Natural killer cell treated with Interleukin-12 subunit alpha and Interleukin-12 subunit beta and Interleukin-15 and Interleukin-18, amount 100 ng/mL, for 72 hours (primary cell): Measurements from ENCODE around the gene RARG. TPM values are rescaled to one million over a fixed set of nuclear protein-coding genes. Genes with fewer than 3 reads are reported as not detected.

Experiments
- ATAC-seq, 2 donors: fragments of 150-1000 bp; cut with Tn5 transposase in 1 of 2; sonication (Bioruptor Pico), chemical (Tn5 transposase) in 1 of 2; 2 replicates each; pipeline ENCODE4 v1.10.0; 2021
- DNase-seq: peaks from one replicate; pipeline ENCODE4 v3.0.0; 2022; ENCODE audit warnings: low spot score
- H3K27ac Mint-ChIP-seq, 2 donors: 1 replicate in 1 of 2; 2 replicates in 1 of 2; pipeline ENCODE4 v1.8.0; 2022; ENCODE audit warnings: mixed read lengths in 2 of 2, mild to moderate bottlenecking in 1 of 2, moderate library complexity in 1 of 2
- H3K27me3 Mint-ChIP-seq, 2 donors: 1 replicate in 1 of 2; 2 replicates in 1 of 2; pipeline ENCODE4 v1.8.0; 2022; ENCODE audit warnings: mixed read lengths in 2 of 2
- H3K36me3 Mint-ChIP-seq: one replicate; pipeline ENCODE4 v1.8.0; 2022; ENCODE audit warnings: mixed read lengths
- H3K4me1 Mint-ChIP-seq, 2 donors: 1 replicate in 1 of 2; 2 replicates in 1 of 2; pipeline ENCODE4 v1.8.0; 2022; ENCODE audit warnings: low read depth in 2 of 2, mixed read lengths in 2 of 2, mild to moderate bottlenecking in 1 of 2
- H3K4me3 Mint-ChIP-seq: one replicate; pipeline ENCODE4 v1.8.0; 2022; ENCODE audit warnings: mixed read lengths
- H3K9me3 Mint-ChIP-seq: 2 replicates; pipeline ENCODE4 v1.8.0; 2022; ENCODE audit warnings: mixed read lengths
- total RNA-seq, 2 donors: library from RNA; stranded (reverse); gene quantifications; one replicate each; pipeline ENCODE4 v1.2.3, GENCODE V29; 2022

Gene RARG
- total RNA-seq, 2 donors from 2014 or later: 5.8 to 13.3 TPM

DNA sequence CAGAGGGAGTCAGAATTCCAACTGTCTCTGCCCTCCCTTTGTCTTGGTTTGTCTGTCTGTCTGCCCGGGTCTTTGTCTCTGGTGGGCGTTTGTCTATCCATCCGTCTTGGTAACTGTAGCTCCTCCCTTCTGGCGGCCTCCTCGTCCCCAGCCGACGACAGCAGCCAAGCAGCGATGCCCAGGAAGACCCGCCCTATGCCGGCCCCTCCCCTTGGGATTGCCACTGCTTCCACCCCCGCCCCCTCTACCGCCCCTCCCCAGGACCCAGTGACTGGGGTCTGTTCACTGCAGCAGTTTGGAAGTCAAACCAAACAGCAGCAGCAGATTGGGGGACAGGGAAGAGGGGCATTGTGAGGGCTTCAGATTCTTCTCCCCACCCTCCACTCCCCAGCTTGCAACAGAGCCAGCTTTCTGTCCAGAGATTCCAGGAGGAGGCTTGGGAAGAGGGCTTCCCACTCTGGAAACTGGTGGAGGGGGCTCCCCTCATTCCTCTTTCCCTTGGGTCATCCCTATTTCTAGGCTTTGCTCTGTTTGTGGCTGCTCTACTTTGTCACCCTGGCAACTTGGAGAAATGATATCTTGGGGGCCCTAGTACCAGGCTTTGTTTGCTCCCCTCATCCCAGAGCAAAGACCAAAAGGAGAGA is 2.4 kb upstream of the RARG start:
- Mint-ChIP-seq H3K9me3 (no peaks in the 10 kb centered on the region), H3K36me3 (no peaks in the 10 kb centered on the region), H3K27me3 (no peaks in the 10 kb centered on the region), H3K27ac (no peak overlapping the region), H3K4me3 (no peak overlapping the region), H3K4me1 (peaks cover 35 to 42% of the 10 kb centered on the region in 2 donors)
- ATAC-seq (no peak), DNase-seq (no peak)

DNA sequence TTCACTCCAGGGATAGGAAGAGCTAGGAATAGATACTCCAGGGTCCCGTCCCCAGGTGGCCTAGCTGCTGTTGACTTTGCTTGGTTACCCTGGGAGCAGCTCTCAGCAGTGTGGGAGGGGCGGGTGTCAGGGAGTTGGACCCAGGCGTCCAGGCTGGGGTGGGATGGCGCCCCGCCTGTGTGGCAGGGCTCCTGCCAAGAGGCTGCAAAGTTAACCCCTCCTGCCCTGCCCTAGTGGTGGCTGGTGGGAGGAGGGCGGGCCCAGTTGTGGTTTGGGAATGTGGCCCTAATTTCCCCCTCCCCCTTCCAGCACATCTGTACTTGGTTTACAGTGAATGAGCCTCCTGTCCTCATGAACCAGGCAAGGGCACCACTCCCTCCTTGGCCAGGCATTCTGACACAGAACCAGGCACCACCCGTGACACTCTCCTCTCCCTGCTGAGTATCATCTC is 1.7 kb upstream of the RARG start:
- Mint-ChIP-seq H3K27ac (peak overlapping the region; percentile 24 to 82), H3K27me3 (no peaks in the 10 kb centered on the region), H3K4me3 (no peak overlapping the region), H3K9me3 (no peaks in the 10 kb centered on the region), H3K36me3 (no peaks in the 10 kb centered on the region), H3K4me1 (peaks cover 38 to 42% of the 10 kb centered on the region in 2 donors)
- DNase-seq (no peak), ATAC-seq (no peak)

DNA sequence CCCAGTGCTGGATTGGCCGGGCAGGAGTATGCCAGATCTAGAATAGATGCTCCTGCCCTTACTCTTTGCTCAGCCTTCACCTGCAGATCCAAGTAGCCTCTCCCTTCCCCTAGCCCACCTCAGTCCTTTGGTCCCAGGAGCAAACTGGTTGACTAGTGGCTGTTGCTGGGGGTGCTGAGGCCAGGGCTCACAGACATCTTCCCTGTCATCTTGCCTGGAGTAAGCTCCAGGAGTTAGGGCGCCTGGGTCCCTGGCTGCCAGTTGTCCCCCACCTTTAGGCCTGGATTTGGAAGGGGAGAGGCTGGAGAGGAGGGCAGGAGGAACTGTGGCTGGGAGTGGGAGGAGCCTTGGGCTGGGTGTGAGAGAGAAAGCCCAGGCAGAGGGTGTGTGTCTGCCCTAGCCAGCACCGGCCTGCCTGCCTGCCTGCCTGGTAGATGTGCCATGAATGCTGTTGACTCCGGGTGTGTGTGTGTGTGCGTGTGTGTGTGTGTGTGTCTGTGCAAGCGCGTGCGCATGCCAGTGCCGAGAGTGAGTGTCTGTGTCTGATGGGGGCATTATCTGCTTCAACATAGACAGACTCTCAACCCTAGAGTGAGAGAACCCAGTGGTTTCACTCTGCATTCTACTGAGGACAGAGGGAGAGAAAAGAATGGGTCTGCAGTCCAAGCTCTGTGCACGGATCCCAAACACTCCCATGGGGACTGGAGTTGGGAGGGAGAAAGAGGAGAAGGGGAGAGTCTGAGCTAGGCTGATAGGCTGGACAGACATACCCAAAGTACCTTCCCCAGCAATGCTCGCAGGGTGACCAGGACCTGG is 845 bp upstream of the RARG start:
- Mint-ChIP-seq H3K4me1 (peaks cover 38 to 42% of the 10 kb centered on the region in 2 donors), H3K4me3 (peak overlapping the region; percentile 79)
- no peak for DNase-seq

DNA sequence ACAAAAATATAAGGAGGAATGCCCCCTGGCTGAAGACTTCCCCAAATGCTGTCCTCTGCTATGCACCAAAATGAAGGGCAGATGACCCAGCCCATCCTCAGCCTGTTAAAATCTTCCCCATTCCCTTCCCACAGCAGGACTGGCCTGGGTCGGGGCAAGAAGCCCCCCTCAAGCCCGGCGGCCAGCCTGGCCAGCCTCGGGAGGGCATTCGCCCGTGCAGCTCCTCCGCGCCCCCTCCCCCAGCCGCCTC is 413 bp downstream of the RARG start:
- Mint-ChIP-seq H3K36me3 (no peaks in the 10 kb centered on the region), H3K9me3 (no peaks in the 10 kb centered on the region), H3K27me3 (no peaks in the 10 kb centered on the region), H3K4me1 (peaks cover 34 to 35% of the 10 kb centered on the region in 2 donors), H3K27ac (no peak overlapping the region), H3K4me3 (peak overlapping the region; percentile 17)
- no peak for DNase-seq
- no peak for ATAC-seq

More for the DNA sequence above, 845 bp upstream of the RARG start:
- peak; percentile 63 for ATAC-seq
- Mint-ChIP-seq H3K9me3 (no peaks in the 10 kb centered on the region), H3K27me3 (no peaks in the 10 kb centered on the region), H3K27ac (peak overlapping the region; percentile 24 to 82), H3K36me3 (no peaks in the 10 kb centered on the region)

DNA sequence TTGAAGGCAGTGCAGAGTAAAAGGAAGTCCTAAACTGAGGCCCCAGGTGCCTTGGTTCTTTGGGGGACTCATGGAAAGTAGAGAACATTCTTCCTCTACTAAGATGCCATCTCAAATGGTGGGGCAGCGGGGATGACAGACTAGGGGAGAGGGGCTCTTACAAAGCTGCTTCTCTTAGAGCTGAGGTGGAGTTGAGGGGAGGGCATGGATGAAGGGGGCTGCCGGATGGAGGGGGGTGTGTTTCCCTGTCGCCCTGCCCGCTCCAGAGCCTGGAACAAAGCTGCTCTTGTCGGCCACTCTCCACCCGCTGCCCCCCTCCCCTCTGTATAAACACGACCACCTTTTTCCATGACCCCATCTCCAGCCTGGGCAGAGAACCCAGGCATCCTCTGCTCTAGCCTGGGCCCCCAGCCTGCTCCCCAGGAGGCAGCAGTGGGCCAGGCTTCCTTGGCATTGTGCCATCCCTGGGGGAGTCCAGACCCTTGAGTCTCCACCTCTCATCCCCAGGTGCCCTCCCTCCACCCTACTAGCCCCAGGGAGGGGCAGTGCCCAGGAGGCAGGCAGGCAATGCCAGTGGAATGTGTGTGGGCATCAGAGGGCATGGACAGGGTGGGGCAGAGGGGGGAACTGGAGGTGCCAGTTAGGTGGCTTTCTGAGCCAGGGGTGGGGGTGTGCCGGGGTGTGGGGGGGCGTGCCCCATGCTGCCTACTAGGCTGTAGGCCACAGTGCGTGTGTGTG is 1.7 kb downstream of the RARG start:
- H3K4me1 Mint-ChIP-seq: peaks cover 24 to 26% of the 10 kb centered on the region in 2 donors
- ATAC-seq (no peak), DNase-seq (peak; percentile 12)
- H3K27ac Mint-ChIP-seq: peak overlapping the region in 1 of 2 donors; percentile 55
- H3K27me3 Mint-ChIP-seq: no peaks in the 10 kb centered on the region
- H3K9me3 Mint-ChIP-seq: no peaks in the 10 kb centered on the region
- H3K4me3 Mint-ChIP-seq: peak overlapping the region; percentile 28
- no peaks in the 10 kb centered on the region for H3K36me3 Mint-ChIP-seq

DNA sequence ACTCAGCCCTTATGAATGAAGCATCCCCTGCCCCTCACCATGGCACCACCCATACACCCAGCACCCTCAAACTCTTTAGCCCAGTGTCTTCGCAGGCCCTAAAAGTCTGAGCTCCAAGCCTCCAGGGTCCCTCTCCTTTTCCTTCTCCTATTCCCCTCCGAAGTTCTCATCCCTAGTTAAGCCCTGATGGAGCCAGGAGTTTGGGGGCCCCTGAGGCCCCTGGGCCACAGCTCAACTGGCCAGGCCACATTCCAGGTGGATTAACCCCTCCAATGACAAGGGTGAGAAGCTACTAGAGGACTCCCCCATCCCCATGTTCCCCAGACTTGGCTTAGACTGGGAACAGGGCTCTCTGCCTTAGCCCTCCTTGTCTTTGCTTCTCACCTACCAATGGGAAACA is 2.6 kb downstream of the RARG start:
- Mint-ChIP-seq H3K36me3 (no peaks in the 10 kb centered on the region), H3K27ac (peak overlapping the region; percentile 24 to 55), H3K27me3 (no peaks in the 10 kb centered on the region), H3K4me3 (no peak overlapping the region), H3K9me3 (no peaks in the 10 kb centered on the region), H3K4me1 (peaks cover 30 to 33% of the 10 kb centered on the region in 2 donors)
- ATAC-seq (no peak), DNase-seq (peak; percentile 28)

DNA sequence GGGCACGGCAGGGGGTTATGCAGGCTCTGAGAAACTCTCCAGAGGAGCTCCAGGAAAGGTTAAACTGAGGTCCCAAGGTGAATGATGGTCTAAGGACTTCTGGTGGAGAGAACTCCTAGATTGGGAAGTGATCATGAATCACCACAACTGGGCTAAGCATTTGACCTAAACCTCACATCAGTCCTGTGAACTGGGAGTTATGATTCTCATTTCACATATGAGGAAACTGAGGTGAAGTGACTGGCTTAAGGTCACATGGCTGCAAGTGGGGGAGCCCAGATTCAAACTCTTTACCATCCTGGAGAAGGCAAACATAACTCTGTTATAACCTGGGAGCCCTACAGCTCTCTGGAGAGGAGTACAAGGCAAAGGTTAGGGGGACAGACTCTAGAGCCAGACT is 4.2 kb downstream of the RARG start:
- no peaks in the 10 kb centered on the region for H3K36me3 Mint-ChIP-seq
- H3K4me1 Mint-ChIP-seq: peaks cover 34 to 41% of the 10 kb centered on the region in 2 donors
- H3K27ac Mint-ChIP-seq: no peak overlapping the region
- H3K9me3 Mint-ChIP-seq: no peaks in the 10 kb centered on the region
- H3K4me3 Mint-ChIP-seq: no peak overlapping the region
- DNase-seq: peak; percentile 35
- H3K27me3 Mint-ChIP-seq: no peaks in the 10 kb centered on the region
- ATAC-seq: no peak

DNA sequence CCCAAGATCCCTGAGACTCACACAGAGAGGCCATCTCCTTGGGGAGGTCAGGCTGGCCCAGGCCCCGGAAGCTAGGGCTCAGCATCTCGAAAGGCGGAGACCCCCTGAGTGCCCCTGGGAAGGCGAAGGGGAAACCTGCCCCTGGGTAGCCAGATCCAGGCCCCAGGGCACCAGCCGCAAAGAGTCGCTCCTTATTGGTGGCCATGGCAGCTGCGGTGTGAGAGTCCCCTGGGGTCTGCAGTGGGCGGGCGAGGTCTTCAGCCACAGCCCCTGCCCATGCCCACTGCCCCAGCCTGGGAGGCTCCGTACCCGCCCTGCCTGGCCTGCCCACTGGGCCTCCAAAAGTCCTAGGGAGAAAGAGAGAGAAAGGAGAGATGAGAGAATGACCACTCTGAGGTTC is 4.7 kb downstream of the RARG start:
- ATAC-seq: no peak
- no peaks in the 10 kb centered on the region for H3K36me3 Mint-ChIP-seq
- H3K4me1 Mint-ChIP-seq: peaks cover 33 to 39% of the 10 kb centered on the region in 2 donors
- no peaks in the 10 kb centered on the region for H3K9me3 Mint-ChIP-seq
- H3K27ac Mint-ChIP-seq: no peak overlapping the region
- DNase-seq: no peak
- no peak overlapping the region for H3K4me3 Mint-ChIP-seq
- no peaks in the 10 kb centered on the region for H3K27me3 Mint-ChIP-seq

DNA sequence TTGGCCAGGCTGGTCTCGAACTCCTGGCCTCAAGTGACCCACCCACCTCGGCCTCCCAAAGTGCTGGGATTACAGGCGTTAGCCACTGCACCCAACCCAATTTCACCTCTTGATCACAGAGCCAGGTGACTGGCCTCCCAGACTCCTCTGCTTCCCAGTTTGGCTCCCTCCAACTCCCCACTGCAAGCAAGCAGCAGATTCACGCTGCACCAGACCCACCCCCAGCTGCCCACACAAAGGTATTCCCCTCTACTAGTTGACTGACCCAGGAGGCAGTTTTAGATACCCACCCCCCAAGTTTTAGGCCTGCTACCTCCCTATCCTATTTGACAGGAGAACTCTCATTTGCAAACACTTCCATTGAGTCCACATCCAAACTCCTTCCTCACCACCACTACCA is 5.2 kb downstream of the RARG start:
- H3K4me3 Mint-ChIP-seq: no peak overlapping the region
- H3K27ac Mint-ChIP-seq: peak overlapping the region in 1 of 2 donors; percentile 45
- H3K4me1 Mint-ChIP-seq: peaks cover 37 to 44% of the 10 kb centered on the region in 2 donors
- no peaks in the 10 kb centered on the region for H3K9me3 Mint-ChIP-seq
- no peaks in the 10 kb centered on the region for H3K36me3 Mint-ChIP-seq
- no peak for DNase-seq
- H3K27me3 Mint-ChIP-seq: no peaks in the 10 kb centered on the region
- no peak for ATAC-seq

DNA sequence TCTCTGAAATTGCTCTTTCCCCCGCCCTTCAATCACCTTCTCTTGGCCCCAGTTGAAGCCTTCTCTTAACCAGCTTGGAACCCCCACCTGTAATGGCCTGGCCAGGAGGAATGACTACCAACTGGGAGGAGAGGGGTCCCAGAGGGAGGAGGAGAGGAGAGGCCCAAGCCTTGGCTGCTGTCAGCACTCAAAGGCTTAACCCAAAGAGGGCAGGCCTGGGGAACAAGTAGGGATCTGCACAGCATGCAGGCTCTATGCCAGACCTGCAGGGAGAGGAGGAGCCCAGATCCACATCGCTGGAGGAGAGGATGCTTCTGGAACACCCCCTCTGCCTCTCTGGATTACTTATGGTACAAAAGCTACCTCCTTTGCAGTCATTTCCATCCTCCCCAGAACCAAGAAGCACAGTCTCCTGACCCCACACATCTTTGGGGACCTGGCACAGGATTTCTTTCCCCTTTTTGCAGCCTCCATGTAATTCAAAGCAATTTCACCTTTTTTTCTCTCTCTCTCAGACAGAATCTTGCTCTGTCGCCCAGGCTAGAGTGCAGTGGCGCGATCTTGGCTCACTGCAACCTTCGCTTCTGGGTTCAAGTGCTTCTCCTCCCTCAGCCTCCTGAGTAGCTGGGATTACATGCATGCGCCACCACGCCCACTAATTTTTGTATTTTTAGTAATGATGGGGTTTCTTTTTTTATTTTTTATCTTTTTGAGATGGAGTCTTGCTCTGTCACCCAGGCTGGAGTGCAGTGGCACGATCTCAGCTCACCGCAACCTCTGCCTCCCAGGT is 6.2 kb downstream of the RARG start:
- H3K27ac Mint-ChIP-seq: peak overlapping the region in 1 of 2 donors; percentile 22
- peaks cover 42 to 50% of the 10 kb centered on the region in 2 donors for H3K4me1 Mint-ChIP-seq
- no peaks in the 10 kb centered on the region for H3K9me3 Mint-ChIP-seq
- H3K27me3 Mint-ChIP-seq: no peaks in the 10 kb centered on the region
- no peak for DNase-seq
- no peak for ATAC-seq
- no peak overlapping the region for H3K4me3 Mint-ChIP-seq
- H3K36me3 Mint-ChIP-seq: no peaks in the 10 kb centered on the region

DNA sequence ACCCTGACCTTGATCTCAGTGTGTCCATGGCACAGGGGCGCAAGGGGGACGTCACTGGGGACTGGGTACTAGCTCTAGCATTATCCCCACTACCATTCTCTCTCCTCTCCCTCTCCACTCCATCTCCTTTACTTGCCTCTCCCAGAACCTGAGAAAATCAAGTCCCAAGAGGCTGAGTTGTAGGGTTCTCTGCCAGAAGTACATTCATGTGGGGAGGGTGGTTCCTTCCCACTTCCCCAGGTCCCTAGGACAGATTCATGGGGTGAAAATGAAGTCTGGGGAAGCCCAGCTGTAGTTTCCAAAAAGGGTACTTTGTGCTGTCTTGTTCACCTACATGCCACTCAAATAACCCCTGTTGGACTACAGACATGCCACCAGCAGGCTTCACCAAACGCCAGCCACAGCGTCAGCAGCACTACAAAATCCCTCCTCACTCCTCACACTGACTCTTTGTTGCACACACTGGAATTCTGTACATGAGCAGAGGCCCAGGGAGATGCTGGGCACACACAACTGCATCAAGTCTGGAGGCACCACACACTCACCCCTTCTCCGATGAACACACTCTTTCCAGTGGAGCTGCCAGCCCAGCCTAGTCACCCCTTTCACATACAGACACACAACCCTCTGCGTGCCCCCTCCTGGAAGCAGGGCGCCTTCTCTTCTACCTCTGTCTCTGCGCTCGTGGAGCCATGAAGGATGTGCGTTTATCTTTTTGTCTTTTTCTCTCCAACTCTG is 6.9 kb downstream of the RARG start:
- ATAC-seq (no peak), DNase-seq (no peak)
- Mint-ChIP-seq H3K4me3 (no peak overlapping the region), H3K9me3 (no peaks in the 10 kb centered on the region), H3K27ac (peak overlapping the region in 1 of 2 donors; percentile 22), H3K27me3 (no peaks in the 10 kb centered on the region), H3K4me1 (peaks cover 44 to 50% of the 10 kb centered on the region in 2 donors), H3K36me3 (no peaks in the 10 kb centered on the region)

DNA sequence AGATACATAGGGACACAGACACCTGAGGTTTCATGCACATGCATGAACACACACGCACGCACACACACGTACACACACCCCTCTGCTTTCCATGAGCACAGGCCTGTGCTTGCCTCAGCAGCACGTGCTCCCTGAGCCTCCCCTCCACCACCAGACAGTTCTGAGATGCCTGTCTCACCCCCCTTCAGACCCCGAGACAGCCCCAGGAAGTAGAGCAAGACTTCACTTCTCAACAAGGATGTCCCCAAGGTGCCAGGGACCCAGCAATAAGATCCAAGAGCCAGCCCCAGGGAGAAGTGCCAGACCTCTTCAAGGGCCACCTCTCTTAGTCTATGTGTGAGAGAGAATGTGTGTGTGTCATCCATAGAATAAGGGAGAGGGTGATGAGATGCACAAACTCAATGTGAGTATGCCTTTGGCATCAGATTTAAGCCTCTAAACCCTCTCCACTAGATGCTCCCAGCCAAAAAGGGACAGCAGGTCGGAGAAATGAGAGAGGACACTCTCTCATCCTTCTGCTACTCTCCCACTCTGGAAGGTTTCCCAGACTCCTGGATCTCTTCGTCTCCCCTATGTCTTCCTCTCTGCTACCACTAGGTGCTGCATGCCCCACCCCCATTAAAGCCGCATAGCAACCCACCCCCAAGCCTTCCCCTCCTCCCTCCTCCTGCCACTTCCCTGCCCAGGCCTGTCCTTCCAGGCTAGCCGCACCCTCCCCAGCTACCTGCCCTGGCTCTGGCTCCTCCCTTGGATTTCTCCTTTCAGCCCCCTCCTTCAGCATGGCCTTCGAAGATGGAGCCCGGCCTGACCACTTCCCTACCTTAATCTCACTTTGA is 7.7 kb downstream of the RARG start:
- Mint-ChIP-seq H3K36me3 (no peaks in the 10 kb centered on the region), H3K9me3 (no peaks in the 10 kb centered on the region), H3K27ac (peak overlapping the region; percentile 37 to 89), H3K27me3 (no peaks in the 10 kb centered on the region), H3K4me1 (peaks cover 44 to 48% of the 10 kb centered on the region in 2 donors), H3K4me3 (peak overlapping the region; percentile 58)
- DNase-seq (no peak), ATAC-seq (no peak)
